GM19043 (cell line): ENCODE data around the gene TCHHL1.

Experiments used
- ATAC-seq: cut with Tn5 transposase; IDR thresholded peaks from one replicate; pipeline ENCODE4 v1.9.1; 2021; ENCODE audit warnings: low read depth; ENCODE audit not compliant: unreplicated experiment

The TCHHL1 gene

GRCh38 chr1:152039886-152040285 is 49.0 kb downstream of the TCHHL1 start:
- no peak for ATAC-seq

DNA sequence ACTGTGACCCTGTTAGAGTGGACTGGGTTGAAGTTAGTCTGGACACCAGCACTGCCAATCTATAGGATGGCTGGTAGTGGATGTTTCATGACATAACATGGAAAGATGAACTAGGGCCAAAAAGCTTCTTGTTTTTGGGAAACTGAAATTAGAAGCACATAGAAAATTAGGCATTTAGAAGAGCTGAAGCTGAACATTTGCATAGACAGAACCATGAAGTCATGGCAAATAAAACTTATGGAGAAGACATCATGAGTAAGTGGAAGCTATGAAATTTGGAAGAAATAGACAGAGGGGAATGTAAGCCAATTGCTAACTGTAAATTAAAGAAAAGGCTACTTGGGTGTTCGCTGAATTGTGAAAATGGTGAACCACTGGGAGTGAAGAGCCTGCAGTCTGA is 49.4 kb downstream of the TCHHL1 start:
- ATAC-seq = no peak

GRCh38 chr1:152038871-152039270 is 50.0 kb downstream of the TCHHL1 start:
- no peak for ATAC-seq

- peak; percentile 37 for ATAC-seq
These were observed 52.3 kb downstream of the TCHHL1 start, which contains the start of gene S100A11 for GRCh38 chr1:152036267-152037216. Gene S100A11 (minus strand): TSS chr1:152037004. CDS start chr1:152036915, 89 bp downstream.

GRCh38 chr1:152035539-152036266 is 53.2 kb downstream of the TCHHL1 start:
- no peak for ATAC-seq

DNA sequence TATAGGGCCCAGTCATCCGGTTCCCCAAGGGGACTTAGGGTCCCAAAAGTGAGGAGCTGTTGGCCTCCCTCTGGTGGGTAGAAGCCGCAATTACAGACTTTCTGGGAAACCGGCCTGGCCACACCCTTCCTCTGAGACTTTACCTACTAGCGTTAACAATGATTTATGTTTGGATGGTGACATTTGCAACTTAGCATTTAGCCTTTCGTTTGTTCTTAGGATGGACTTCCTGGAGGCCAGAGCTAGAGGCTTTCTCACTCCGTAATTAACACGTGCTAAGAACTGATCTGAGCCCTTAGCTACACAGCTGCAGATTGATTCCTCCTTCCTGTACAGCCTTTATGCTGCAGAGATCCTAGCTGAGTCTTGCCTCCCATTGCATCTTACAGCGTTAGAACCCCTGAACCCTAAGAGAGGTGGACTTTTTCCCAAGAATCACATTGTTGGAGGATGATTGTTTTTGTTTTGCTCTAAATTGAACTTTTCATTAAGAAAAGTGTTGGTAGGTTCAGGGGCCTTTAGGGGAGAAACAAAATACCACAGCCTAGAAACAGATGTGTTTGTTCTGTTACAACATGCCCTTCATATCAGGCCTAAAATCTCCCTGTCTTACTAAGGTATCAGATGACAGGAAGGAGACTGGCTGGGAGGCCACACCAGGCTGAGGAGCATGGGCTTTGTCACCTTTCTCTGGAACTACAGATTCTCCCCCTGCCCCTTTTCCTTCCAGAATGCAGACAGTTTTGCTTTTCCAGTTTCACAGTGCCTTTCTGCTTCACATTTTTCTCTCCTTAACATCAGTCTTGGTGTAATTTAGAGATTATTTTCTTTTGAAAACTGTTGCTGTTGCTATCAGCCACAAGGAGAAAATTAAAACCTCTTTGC is 54.0 kb downstream of the TCHHL1 start:
- peak; percentile 42 for ATAC-seq

DNA sequence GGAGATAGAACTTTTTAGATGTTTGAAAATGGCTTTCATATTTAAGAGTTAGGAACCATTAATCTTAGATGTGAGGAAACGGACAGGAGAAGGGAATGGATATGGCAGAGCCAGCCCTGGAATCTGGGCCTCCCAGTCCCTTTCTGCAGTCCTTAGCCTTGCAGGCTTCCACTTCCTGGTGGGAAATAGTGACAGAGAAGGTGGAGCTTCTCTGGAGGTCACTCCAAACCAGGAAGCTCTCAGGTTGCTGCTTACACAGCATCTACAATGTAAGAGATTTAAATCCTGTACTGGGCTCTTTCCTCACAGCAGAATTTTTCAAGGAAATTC is 54.6 kb downstream of the TCHHL1 start:
- no peak for ATAC-seq
